Fibroblast of villous mesenchyme (primary cell): ENCODE measurements around the gene EFHC2. TPM values are rescaled to one million over a fixed set of nuclear protein-coding genes. Genes with fewer than 3 reads are reported as not detected.
"Not testable (repeated sequence)": the region's sequence is repeated elsewhere in the genome, so short reads cannot be mapped to it uniquely, and the experiment has no call there.

Source experiments
- DNase-seq: peaks from one replicate; pipeline ENCODE4 v3.0.0-alpha.2; 2010; ENCODE audit warnings: low read depth
- H3K4me3 ChIP-seq: 2 replicates; pipeline ENCODE4 v1.5.1; 2011; ENCODE audit warnings: low read depth, mild to moderate bottlenecking, low read length
- CTCF ChIP-seq: IDR thresholded peaks from 2 replicates; pipeline ENCODE4 v1.5.1; 2012; ENCODE audit warnings: low read depth, mild to moderate bottlenecking, low read length; ENCODE audit not compliant: insufficient read depth
- total RNA-seq: library from RNA; depleted of rRNA; stranded (reverse); fragments of >200 nt; gene quantifications from 2 replicates; pipeline ENCODE4 v1.2.3, GENCODE V29; 2012

The EFHC2 gene
- total RNA-seq, 1 donor = under 0.01 TPM

- no peak overlapping the region for H3K4me3 ChIP-seq
- TF ChIP-seq CTCF = peak; percentile 5
- DNase-seq = no peak
Observed at GRCh38 chrX:44203791-44204190, 139.7 kb downstream of the EFHC2 start.

- DNase-seq = no peak
- no peak for TF ChIP-seq CTCF
- H3K4me3 ChIP-seq = no peak overlapping the region
Observed at GRCh38 chrX:44202596-44202995, 140.9 kb downstream of the EFHC2 start.

GRCh38 chrX:44189116-44189515, 154.4 kb downstream of the EFHC2 start:
- no peak for DNase-seq
- no peak for TF ChIP-seq CTCF
- no peak overlapping the region for H3K4me3 ChIP-seq

- H3K4me3 ChIP-seq, DNase-seq: not testable (repeated sequence)
Observed at GRCh38 chrX:44187915-44188314, 155.6 kb downstream of the EFHC2 start.

GRCh38 chrX:44183329-44183728, 160.1 kb downstream of the EFHC2 start:
- no peak overlapping the region for H3K4me3 ChIP-seq
- TF ChIP-seq CTCF = no peak

GRCh38 chrX:44178274-44179053, 165.0 kb downstream of the EFHC2 start:
- no peak for TF ChIP-seq CTCF
- no peak for DNase-seq
- H3K4me3 ChIP-seq = no peak overlapping the region

More at GRCh38 chrX:44183329-44183728, 160.1 kb downstream of the EFHC2 start:
- DNase-seq = no peak

GRCh38 chrX:44175455-44175854, 168.0 kb downstream of the EFHC2 start:
- TF ChIP-seq CTCF = no peak
- DNase-seq = no peak
- no peak overlapping the region for H3K4me3 ChIP-seq
